Common myeloid progenitor, CD34-positive (primary cell): Measurements from ENCODE around the gene CYTH1.
"Not testable (repeated sequence)": the region's sequence is repeated elsewhere in the genome, so short reads cannot be mapped to it uniquely, and the experiment has no call there.

Experiments
- CTCF ChIA-PET: fragments of 350-600 bp; sonication (Branson Sonifier 250); formaldehyde crosslinking; loops from one replicate; lab custom pipeline; 2021; ENCODE audit warnings: antibody characterized with exemption; lab: Charles Lee
- POLR2A ChIA-PET: fragments of 350-600 bp; sonication (Branson Sonifier 250); formaldehyde crosslinking; loops from one replicate; lab custom pipeline; 2021; ENCODE audit warnings: antibody characterized with exemption; lab: Charles Lee
- DNase-seq, 3 donors: peaks; one replicate each; pipeline versions ENCODE4 v3.0.0 to v3.0.0-alpha.2; 2013
- H3K27ac ChIP-seq, 2 experiments: 1 replicate in 1 of 2; 2 replicates in 1 of 2; pipeline ENCODE4 v1.7.0; 2013; ENCODE audit warnings: inconsistent platforms in 2 of 2, low read length in 2 of 2, mild to moderate bottlenecking in 2 of 2, low read depth in 1 of 2, moderate library complexity in 1 of 2; ENCODE audit not compliant: severe bottlenecking in 2 of 2, insufficient read depth in 1 of 2, poor library complexity in 1 of 2
- H3K27me3 ChIP-seq, 5 experiments: replicated peaks in 2 of 5; 1 replicate in 3 of 5; 2 replicates in 2 of 5; pipeline versions ENCODE4 v1.6.1 to v1.7.0; 2013; ENCODE audit warnings: low read length in 4 of 5, mild to moderate bottlenecking in 2 of 5, moderate library complexity in 2 of 5, inconsistent platforms in 1 of 5; ENCODE audit not compliant: insufficient read depth in 5 of 5, control insufficient read depth in 4 of 5
- H3K36me3 ChIP-seq, 4 experiments: 1 replicate in 2 of 4; 2 replicates in 2 of 4; pipeline versions ENCODE4 v1.6.1 to v1.7.0; 2013; ENCODE audit warnings: low read length in 3 of 4, control low read depth in 1 of 4, mild to moderate bottlenecking in 1 of 4; ENCODE audit not compliant: control insufficient read depth in 4 of 4, insufficient read depth in 4 of 4
- H3K4me1 ChIP-seq, 4 experiments: 1 replicate in 3 of 4; 2 replicates in 1 of 4; pipeline versions ENCODE4 v1.6.1 to v1.7.1; 2013; ENCODE audit warnings: low read length in 3 of 4, mild to moderate bottlenecking in 3 of 4, control low read depth in 1 of 4, inconsistent platforms in 1 of 4, moderate library complexity in 1 of 4; ENCODE audit not compliant: control insufficient read depth in 4 of 4, insufficient read depth in 4 of 4; ENCODE audit errors: control extremely low read depth in 1 of 4
- H3K4me3 ChIP-seq, 7 experiments: 1 replicate in 4 of 7; 2 replicates in 3 of 7; pipeline versions ENCODE4 v1.5.1 to v1.7.0; 2013; ENCODE audit warnings: mild to moderate bottlenecking in 7 of 7, low read length in 6 of 7, moderate library complexity in 6 of 7, inconsistent platforms in 2 of 7, low read depth in 2 of 7, control low read depth in 1 of 7; ENCODE audit not compliant: insufficient read depth in 4 of 7, control insufficient read depth in 1 of 7; ENCODE audit errors: extremely low read depth in 1 of 7
- H3K9me3 ChIP-seq, 5 experiments: 1 replicate in 4 of 5; 2 replicates in 1 of 5; pipeline versions ENCODE4 v1.6.1 to v1.7.1; 2013; ENCODE audit warnings: low read length in 4 of 5, mild to moderate bottlenecking in 2 of 5, inconsistent platforms in 1 of 5, low read depth in 1 of 5, moderate library complexity in 1 of 5; ENCODE audit not compliant: control insufficient read depth in 4 of 5, insufficient read depth in 2 of 5; ENCODE audit errors: control extremely low read depth in 1 of 5
- WGBS: methylation state at CpG from one replicate; pipeline ENCODE4 v1.1.5; 2013; ENCODE audit not compliant: insufficient coverage; 5-methylcytosine and 5-hydroxymethylcytosine counted together

CYTH1 gene

GRCh38 chr17:78674595-78675315 is 107.3 kb downstream of the CYTH1 start:
- no peak overlapping the region for H3K27ac ChIP-seq
- ChIA-PET POLR2A (interaction anchor here (0.5 to 0.9 kb wide), 2 partner anchors 8 to 60 kb away, joined by 3 read pairs; no protein-coding TSS in a partner anchor), CTCF (interaction anchor here (0.7 to 1.9 kb wide), 5 partner anchors 12 to 178 kb away, joined by 3 to 5 read pairs (median 4); no protein-coding TSS in a partner anchor)
- DNase-seq = peak in 2 of 3 donors; percentile 12 to 13
- H3K4me1 ChIP-seq = no peaks in the 10 kb centered on the region
- peaks cover 27 to 66% (median 46%) of the 10 kb centered on the region in 4 experiments for H3K36me3 ChIP-seq
- H3K27me3 ChIP-seq = no peaks in the 10 kb centered on the region
- H3K9me3 ChIP-seq = no peaks in the 10 kb centered on the region
- WGBS = 96% methylated on average over 23 of the region's 28 CpGs
- no peak overlapping the region for H3K4me3 ChIP-seq

DNA sequence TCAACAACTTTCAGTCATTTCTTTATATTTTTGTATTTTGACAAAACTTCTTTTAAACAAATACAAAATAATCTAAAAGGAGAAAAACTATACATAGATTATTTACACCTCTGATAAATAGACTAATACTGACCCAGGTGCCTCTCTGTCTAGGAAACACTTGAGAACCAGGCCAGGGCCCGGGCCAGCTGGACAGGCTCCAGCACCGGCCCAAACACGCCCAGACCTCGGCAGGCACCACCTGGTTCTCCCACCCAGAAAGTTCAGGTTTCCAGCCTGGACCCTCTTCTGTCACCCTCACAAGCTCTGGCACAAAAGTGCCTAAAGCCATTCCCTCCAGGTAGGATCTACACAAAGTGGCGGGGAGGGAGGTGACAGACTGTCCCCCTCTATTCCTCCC is 107.9 kb downstream of the CYTH1 start:
- H3K9me3 ChIP-seq = no peaks in the 10 kb centered on the region
- WGBS = 96% methylated on average over 3 of the region's 5 CpGs
- POLR2A ChIA-PET = interaction anchor here (0.9 kb wide), 1 partner anchor 8 kb away, joined by 3 read pairs; no protein-coding TSS in a partner anchor
- DNase-seq = no peak
- H3K4me1 ChIP-seq = no peaks in the 10 kb centered on the region
- H3K4me3 ChIP-seq = no peak overlapping the region
- CTCF ChIA-PET = interaction anchor here (0.7 to 0.8 kb wide), 2 partner anchors 15 to 175 kb away, joined by 3 to 4 read pairs; no protein-coding TSS in a partner anchor
- no peak overlapping the region for H3K27ac ChIP-seq
- H3K36me3 ChIP-seq = peaks cover 26 to 60% (median 40%) of the 10 kb centered on the region in 4 experiments
- no peaks in the 10 kb centered on the region for H3K27me3 ChIP-seq

DNA sequence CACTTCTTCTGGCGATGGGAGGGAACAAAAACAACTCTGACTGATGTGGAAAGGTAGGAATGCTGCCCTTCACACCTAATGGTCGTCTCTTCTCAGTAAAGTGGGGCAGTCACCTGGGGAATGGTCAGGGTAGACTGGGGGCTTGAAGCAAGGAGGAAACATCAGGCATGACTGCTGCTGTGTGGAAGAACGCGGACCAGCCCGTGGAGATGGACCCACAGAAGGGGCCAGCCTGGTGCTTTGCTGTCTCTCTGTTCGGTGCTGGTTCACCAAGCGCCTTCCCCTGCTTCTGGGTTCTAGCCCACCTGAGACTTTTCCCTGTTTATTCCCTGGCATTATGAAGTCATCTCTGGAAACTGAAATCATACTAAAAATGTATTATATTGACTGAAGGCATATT is 108.7 kb downstream of the CYTH1 start:
- DNase-seq = no peak

GRCh38 chr17:78672871-78673371 is 109.2 kb downstream of the CYTH1 start:
- Histone ChIP-seq H3K4me1 (no peaks in the 10 kb centered on the region), H3K9me3 (no peaks in the 10 kb centered on the region), H3K4me3 (no peak overlapping the region), H3K27me3 (no peaks in the 10 kb centered on the region), H3K36me3 (peaks cover 17 to 48% (median 36%) of the 10 kb centered on the region in 4 experiments), H3K27ac (no peak overlapping the region)
- ChIA-PET CTCF (no interaction called here), POLR2A (no interaction called here)
- DNase-seq = no peak
- 98% methylated on average over 5 of the region's 5 CpGs for WGBS

More for the DNA sequence above, 108.7 kb downstream of the CYTH1 start:
- H3K4me1 ChIP-seq = no peaks in the 10 kb centered on the region
- ChIA-PET POLR2A (no interaction called here), CTCF (no interaction called here)
- H3K27ac ChIP-seq = no peak overlapping the region
- whole genome bisulfite sequencing = 93% methylated on average over 5 of the region's 7 CpGs
- H3K4me3 ChIP-seq = no peak overlapping the region
- peaks cover 22 to 53% (median 37%) of the 10 kb centered on the region in 4 experiments for H3K36me3 ChIP-seq
- H3K9me3 ChIP-seq = no peaks in the 10 kb centered on the region
- H3K27me3 ChIP-seq = no peaks in the 10 kb centered on the region

DNA sequence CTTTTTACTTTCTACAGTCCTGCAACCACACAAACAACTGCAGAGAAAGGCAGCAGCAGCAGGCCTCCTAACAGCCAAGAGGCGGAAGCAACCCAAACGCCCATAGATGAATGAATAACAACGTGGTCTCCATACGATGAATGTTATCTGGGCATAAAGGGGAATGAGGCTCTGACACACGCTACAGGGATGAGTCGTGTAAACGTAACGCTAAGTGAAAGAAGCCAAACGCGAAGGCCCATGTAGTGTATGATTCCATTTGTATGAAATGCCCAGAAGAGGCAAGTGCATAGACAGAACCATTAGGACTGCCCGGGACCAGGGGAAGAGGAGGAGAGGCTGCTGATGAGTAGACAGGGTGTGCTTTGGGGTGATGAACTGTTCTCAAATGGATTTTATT is 110.1 kb downstream of the CYTH1 start:
- Histone ChIP-seq H3K9me3 (no peaks in the 10 kb centered on the region), H3K36me3 (peaks cover 8 to 39% (median 27%) of the 10 kb centered on the region in 4 experiments), H3K4me3 (no peak overlapping the region), H3K4me1 (peaks cover 0 to 4% (median 3%) of the 10 kb centered on the region in 4 experiments), H3K27me3 (no peaks in the 10 kb centered on the region), H3K27ac (no peak overlapping the region)
- POLR2A ChIA-PET = no interaction called here
- DNase-seq = peak in 1 of 3 donors; percentile 15
- 89% methylated on average over 8 of the region's 11 CpGs for WGBS
- CTCF ChIA-PET = no interaction called here

GRCh38 chr17:78671726-78672001 is 110.4 kb downstream of the CYTH1 start:
- H3K4me3 ChIP-seq, H3K9me3 ChIP-seq, DNase-seq, H3K27ac ChIP-seq, H3K4me1 ChIP-seq, POLR2A ChIA-PET, CTCF ChIA-PET, H3K27me3 ChIP-seq: not testable (repeated sequence)
- peaks cover 5 to 35% (median 24%) of the 10 kb centered on the region in 4 experiments for H3K36me3 ChIP-seq
- WGBS = 66% methylated on average over 3 of the region's 3 CpGs
